ENCODE results near the gene CLEC2B. TPM values are rescaled to one million over a fixed set of nuclear protein-coding genes. Genes with fewer than 3 reads are reported as not detected.
A peak's percentile ranks its signal among the peaks of the same experiment; 100 is the strongest.

The CLEC2B gene
- total RNA-seq, 1 donor from 2014 or later = 3.9 TPM

GRCh38 chr12:9856151-9856550 lies 13.0 kb downstream of the CLEC2B start:
- Histone ChIP-seq H3K36me3 (ENCODE audit: control insufficient read depth, insufficient read depth, low read length) (no peaks in the 10 kb centered on the region), H3K27me3 (ENCODE audit: control insufficient read depth, insufficient read depth, low read length) (no peaks in the 10 kb centered on the region), H3K4me3 (ENCODE audit: low read depth, low read length) (no peak overlapping the region)
- DNase-seq (ENCODE audit: low read depth) = no peak
- no peak for TF ChIP-seq CTCF (IDR thresholded peaks at IDR 0.05; ENCODE audit: insufficient read depth, low read length, severe bottlenecking)
- FAIRE-seq = no peak

- H3K4me3 ChIP-seq (ENCODE audit: low read depth, low read length) = no peak overlapping the region
- no peaks in the 10 kb centered on the region for H3K36me3 ChIP-seq (ENCODE audit: control insufficient read depth, insufficient read depth, low read length)
- H3K27me3 ChIP-seq (ENCODE audit: control insufficient read depth, insufficient read depth, low read length) = no peaks in the 10 kb centered on the region
- FAIRE-seq (no peak), DNase-seq (ENCODE audit: low read depth) (peak; percentile 13)
- TF ChIP-seq CTCF (IDR thresholded peaks at IDR 0.05; ENCODE audit: insufficient read depth, low read length, severe bottlenecking) = no peak
Measured at GRCh38 chr12:9851927-9852326, 17.2 kb downstream of the CLEC2B start.

- TF ChIP-seq CTCF (IDR thresholded peaks at IDR 0.05; ENCODE audit: insufficient read depth, low read length, severe bottlenecking) = no peak
- DNase-seq (ENCODE audit: low read depth) = no peak
Measured at GRCh38 chr12:9851050-9851449, 18.1 kb downstream of the CLEC2B start.

GRCh38 chr12:9848899-9849298 lies 20.3 kb downstream of the CLEC2B start:
- no peaks in the 10 kb centered on the region for H3K27me3 ChIP-seq (ENCODE audit: control insufficient read depth, insufficient read depth, low read length)
- DNase-seq (ENCODE audit: low read depth) = no peak
- H3K36me3 ChIP-seq (ENCODE audit: control insufficient read depth, insufficient read depth, low read length) = no peaks in the 10 kb centered on the region
- no peak for FAIRE-seq
- no peak overlapping the region for H3K4me3 ChIP-seq (ENCODE audit: low read depth, low read length)
- TF ChIP-seq CTCF (IDR thresholded peaks at IDR 0.05; ENCODE audit: insufficient read depth, low read length, severe bottlenecking) = no peak

More at GRCh38 chr12:9851050-9851449, 18.1 kb downstream of the CLEC2B start:
- no peaks in the 10 kb centered on the region for H3K36me3 ChIP-seq (ENCODE audit: control insufficient read depth, insufficient read depth, low read length)
- no peak overlapping the region for H3K4me3 ChIP-seq (ENCODE audit: low read depth, low read length)
- no peaks in the 10 kb centered on the region for H3K27me3 ChIP-seq (ENCODE audit: control insufficient read depth, insufficient read depth, low read length)
- FAIRE-seq = no peak

- DNase-seq (ENCODE audit: low read depth) (peak; percentile 38), FAIRE-seq (no peak)
- TF ChIP-seq CTCF (IDR thresholded peaks at IDR 0.05; ENCODE audit: insufficient read depth, low read length, severe bottlenecking) = no peak
- no peaks in the 10 kb centered on the region for H3K36me3 ChIP-seq (ENCODE audit: control insufficient read depth, insufficient read depth, low read length)
- no peaks in the 10 kb centered on the region for H3K27me3 ChIP-seq (ENCODE audit: control insufficient read depth, insufficient read depth, low read length)
- no peak overlapping the region for H3K4me3 ChIP-seq (ENCODE audit: low read depth, low read length)
Measured at GRCh38 chr12:9843407-9843806, 25.7 kb downstream of the CLEC2B start.

GRCh38 chr12:9831720-9832119 lies 37.4 kb downstream of the CLEC2B start:
- no peaks in the 10 kb centered on the region for H3K36me3 ChIP-seq (ENCODE audit: control insufficient read depth, insufficient read depth, low read length)
- H3K27me3 ChIP-seq (ENCODE audit: control insufficient read depth, insufficient read depth, low read length) = no peaks in the 10 kb centered on the region
- FAIRE-seq = no peak
- no peak overlapping the region for H3K4me3 ChIP-seq (ENCODE audit: low read depth, low read length)
- no peak for TF ChIP-seq CTCF (IDR thresholded peaks at IDR 0.05; ENCODE audit: insufficient read depth, low read length, severe bottlenecking)
- no peak for DNase-seq (ENCODE audit: low read depth)

All from bronchial epithelial cell (primary cell).